ENCODE results near the gene PDE6H.

- no peak for TF ChIP-seq EZH2 (IDR thresholded peaks at IDR 0.05; ENCODE audit: low read length)
- TF ChIP-seq, protein P1, sequence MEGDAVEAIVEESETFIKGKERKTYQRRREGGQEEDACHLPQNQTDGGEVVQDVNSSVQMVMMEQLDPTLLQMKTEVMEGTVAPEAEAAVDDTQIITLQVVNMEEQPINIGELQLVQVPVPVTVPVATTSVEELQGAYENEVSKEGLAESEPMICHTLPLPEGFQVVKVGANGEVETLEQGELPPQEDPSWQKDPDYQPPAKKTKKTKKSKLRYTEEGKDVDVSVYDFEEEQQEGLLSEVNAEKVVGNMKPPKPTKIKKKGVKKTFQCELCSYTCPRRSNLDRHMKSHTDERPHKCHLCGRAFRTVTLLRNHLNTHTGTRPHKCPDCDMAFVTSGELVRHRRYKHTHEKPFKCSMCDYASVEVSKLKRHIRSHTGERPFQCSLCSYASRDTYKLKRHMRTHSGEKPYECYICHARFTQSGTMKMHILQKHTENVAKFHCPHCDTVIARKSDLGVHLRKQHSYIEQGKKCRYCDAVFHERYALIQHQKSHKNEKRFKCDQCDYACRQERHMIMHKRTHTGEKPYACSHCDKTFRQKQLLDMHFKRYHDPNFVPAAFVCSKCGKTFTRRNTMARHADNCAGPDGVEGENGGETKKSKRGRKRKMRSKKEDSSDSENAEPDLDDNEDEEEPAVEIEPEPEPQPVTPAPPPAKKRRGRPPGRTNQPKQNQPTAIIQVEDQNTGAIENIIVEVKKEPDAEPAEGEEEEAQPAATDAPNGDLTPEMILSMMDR (optimal IDR thresholded peaks at IDR 0.05 in 1 of 3, IDR thresholded peaks at IDR 0.05 in 1 of 3, conservative IDR thresholded peaks at IDR 0.05 in 1 of 3; ENCODE audit: extremely low read depth in 1 of 3, insufficient read depth in 2 of 3, low read length in 3 of 3), result no peak
Observed at GRCh38 chr12:14997998-14998397, 25.2 kb downstream of the PDE6H start.

All from keratinocyte (primary cell).